ENCODE data around the gene OR5AU1.

Gene OR5AU1

DNA sequence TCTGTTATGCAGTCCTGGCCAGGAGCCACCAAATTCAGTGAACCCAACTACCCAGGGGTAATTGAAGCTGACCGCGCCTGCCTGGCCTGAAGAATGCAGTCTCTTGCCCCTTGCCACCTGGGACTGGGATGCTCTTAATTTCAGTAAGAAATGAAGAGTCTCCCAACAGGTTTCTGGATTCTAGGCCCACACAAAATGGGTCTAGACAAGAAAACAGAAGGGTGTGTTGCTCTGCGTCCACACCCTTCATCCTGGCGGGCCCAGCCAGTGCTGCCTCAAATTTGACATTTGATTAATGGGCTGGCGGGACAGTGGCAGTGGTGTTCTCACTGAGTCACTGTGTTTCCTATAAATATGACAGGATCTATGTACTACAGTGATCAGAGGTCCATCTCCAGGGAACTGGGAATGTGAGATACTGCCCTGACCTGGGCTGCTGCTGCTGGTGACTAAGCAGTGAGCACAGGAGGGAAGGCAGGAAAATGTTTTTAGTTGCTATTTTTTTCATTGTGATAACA is 48.5 kb downstream of the OR5AU1 start:
- no peak for DNase-seq (ENCODE audit: low read depth in 3 of 3)

DNA sequence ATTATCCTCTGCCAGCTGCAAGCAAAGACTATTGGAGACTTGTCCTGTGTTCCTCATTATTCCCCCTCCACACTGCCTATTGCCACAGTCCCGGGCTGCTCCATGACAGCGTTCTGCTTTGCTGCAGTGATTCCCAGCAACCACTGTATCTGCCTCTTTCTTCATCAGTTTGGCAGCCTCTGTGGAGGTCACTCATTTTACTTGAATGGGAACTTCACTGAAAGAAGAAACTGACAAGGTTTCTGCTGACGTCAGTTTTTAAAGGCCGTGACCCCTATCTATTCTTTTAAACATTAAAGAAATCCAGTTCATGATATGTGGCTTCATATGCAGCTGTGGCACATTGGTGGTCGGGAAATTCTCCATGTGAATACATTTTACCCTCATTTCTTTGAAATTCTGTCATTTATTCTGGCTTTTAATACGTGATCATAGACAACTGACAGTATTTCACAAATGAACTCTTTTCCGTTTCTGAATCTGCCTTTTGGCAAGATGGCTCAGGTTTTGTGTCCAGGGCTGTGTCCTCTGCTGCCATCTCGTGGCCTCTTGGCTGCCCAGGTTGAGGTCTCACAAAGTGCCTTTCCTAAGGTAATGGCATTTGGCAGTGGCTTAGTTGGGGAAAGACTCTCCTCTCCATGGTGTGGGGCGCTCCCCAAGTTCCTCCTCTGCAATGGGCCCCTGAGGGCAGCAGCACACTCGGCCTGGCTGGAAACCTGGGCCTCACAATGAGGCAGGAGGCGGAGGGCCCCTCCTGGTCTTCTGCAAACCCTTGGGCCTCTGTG is 49.2 kb downstream of the OR5AU1 start:
- DNase-seq (ENCODE audit: low read depth in 3 of 3) = peak in 2 of 3 donors; percentile 60 to 68

DNA sequence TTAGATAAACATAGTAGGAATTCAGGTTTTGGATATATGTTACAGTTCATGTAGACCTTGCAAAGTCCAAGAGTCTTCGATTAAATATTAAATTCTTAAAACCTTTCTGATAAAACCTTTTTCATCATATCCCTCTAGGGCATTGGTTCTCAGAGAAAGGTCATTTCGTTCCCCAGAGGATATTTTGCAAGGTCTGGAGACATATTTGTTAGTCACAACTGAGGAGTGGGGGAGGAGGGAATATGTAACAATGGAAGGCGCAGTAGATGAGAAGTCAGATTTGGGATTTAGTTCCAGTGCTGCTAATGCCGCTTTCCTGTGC is 49.7 kb downstream of the OR5AU1 start:
- no peak for DNase-seq (ENCODE audit: low read depth in 3 of 3)

DNA sequence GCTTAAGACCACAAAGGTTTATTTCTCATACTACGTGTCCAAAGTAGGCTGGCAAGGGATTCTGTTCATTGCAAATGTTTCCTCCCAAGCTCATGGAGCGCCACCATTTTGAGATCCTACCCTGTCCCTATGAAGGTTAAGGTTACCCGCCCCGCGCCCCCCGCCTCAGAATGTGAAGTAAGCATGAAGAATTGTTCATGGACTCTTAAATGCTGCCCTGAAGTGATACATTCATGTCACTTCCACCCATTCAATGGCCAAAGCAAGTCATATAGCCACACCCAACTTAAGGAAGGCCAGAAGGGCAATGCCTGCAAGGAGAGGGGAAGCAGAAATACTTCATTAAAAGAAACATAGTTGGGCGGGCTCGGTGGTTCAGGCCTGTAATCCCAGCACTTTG is 50.8 kb downstream of the OR5AU1 start:
- DNase-seq (ENCODE audit: low read depth in 3 of 3) = no peak
